Measurements from ENCODE around the gene RESP18. TPM values are rescaled to one million over a fixed set of nuclear protein-coding genes. Genes with fewer than 3 reads are reported as not detected.

RESP18 gene
- total RNA-seq, 1 donor from 2014 or later, result not detected

GRCh38 chr2:219286436-219287115 lies 46.0 kb downstream of the RESP18 start:
- Mint-ChIP-seq H3K27me3 (ENCODE audit: low read depth) (peaks cover 1% of the 10 kb centered on the region), H3K36me3 (peaks cover 10% of the 10 kb centered on the region), H3K4me3 (no peak overlapping the region), H3K4me1 (peaks cover 6% of the 10 kb centered on the region), H3K27ac (no peak overlapping the region), H3K9me3 (no peaks in the 10 kb centered on the region)
- no peak for DNase-seq (ENCODE audit: low spot score in 2 of 2, unreplicated experiment in 2 of 2)
- TF ChIP-seq CTCF (IDR thresholded peaks at IDR 0.05; ENCODE audit: unreplicated experiment), result no peak

- Mint-ChIP-seq H3K36me3 (peaks cover 10% of the 10 kb centered on the region), H3K4me1 (peaks cover 6% of the 10 kb centered on the region), H3K9me3 (no peaks in the 10 kb centered on the region), H3K27me3 (ENCODE audit: low read depth) (peaks cover under 1% of the 10 kb centered on the region), H3K4me3 (no peak overlapping the region), H3K27ac (no peak overlapping the region)
- no peak for DNase-seq (ENCODE audit: low spot score in 2 of 2, unreplicated experiment in 2 of 2)
- no peak for TF ChIP-seq CTCF (IDR thresholded peaks at IDR 0.05; ENCODE audit: unreplicated experiment)
These were observed 46.6 kb downstream of the RESP18 start for GRCh38 chr2:219285894-219286425.

GRCh38 chr2:219285373-219285735 lies 47.2 kb downstream of the RESP18 start:
- no peak for DNase-seq (ENCODE audit: low spot score in 2 of 2, unreplicated experiment in 2 of 2)
- Mint-ChIP-seq H3K4me1 (peaks cover 6% of the 10 kb centered on the region), H3K4me3 (no peak overlapping the region), H3K27me3 (ENCODE audit: low read depth) (no peaks in the 10 kb centered on the region), H3K27ac (no peak overlapping the region), H3K36me3 (peaks cover 10% of the 10 kb centered on the region), H3K9me3 (no peaks in the 10 kb centered on the region)
- no peak for TF ChIP-seq CTCF (IDR thresholded peaks at IDR 0.05; ENCODE audit: unreplicated experiment)

- Mint-ChIP-seq H3K4me1 (peaks cover 13% of the 10 kb centered on the region), H3K9me3 (no peaks in the 10 kb centered on the region), H3K36me3 (peaks cover 10% of the 10 kb centered on the region), H3K27ac (no peak overlapping the region), H3K4me3 (no peak overlapping the region), H3K27me3 (ENCODE audit: low read depth) (no peaks in the 10 kb centered on the region)
- TF ChIP-seq CTCF (IDR thresholded peaks at IDR 0.05; ENCODE audit: unreplicated experiment), result no peak
- DNase-seq (ENCODE audit: low spot score in 2 of 2, unreplicated experiment in 2 of 2), result no peak
These were observed 47.8 kb downstream of the RESP18 start for GRCh38 chr2:219284501-219285372.

- H3K4me3 Mint-ChIP-seq, result no peak overlapping the region
- no peak overlapping the region for H3K27ac Mint-ChIP-seq
These were observed 49.5 kb downstream of the RESP18 start for GRCh38 chr2:219282943-219283581.

More at GRCh38 chr2:219282943-219283581, 49.5 kb downstream of the RESP18 start:
- Mint-ChIP-seq H3K4me1 (peaks cover 25% of the 10 kb centered on the region), H3K36me3 (peaks cover 10% of the 10 kb centered on the region), H3K27me3 (ENCODE audit: low read depth) (no peaks in the 10 kb centered on the region), H3K9me3 (no peaks in the 10 kb centered on the region)
- TF ChIP-seq CTCF (IDR thresholded peaks at IDR 0.05; ENCODE audit: unreplicated experiment), result no peak
- DNase-seq (ENCODE audit: low spot score in 2 of 2, unreplicated experiment in 2 of 2), result no peak
